Body of pancreas (tissue), 4 donors: Measurements from ENCODE around the gene NDUFB4.

Experiments
- CTCF ChIP-seq, 7 experiments: fragments of 450-650 bp in 4 of 7; fragments of 200-600 bp in 3 of 7; sonication (generic) in 3 of 7; IDR thresholded peaks; one replicate each; pipeline ENCODE4 v1.5.1; 2016 to 2019; ENCODE audit warnings: antibody characterized with exemption in 7 of 7
- POLR2A ChIP-seq, 3 donors: fragments of 450-650 bp; IDR thresholded peaks; one replicate each; pipeline ENCODE4 v1.6.1; 2016; ENCODE audit warnings: antibody characterized with exemption in 3 of 3, mild to moderate bottlenecking in 2 of 3

GRCh38 chr3:120554812-120555606, 41.1 kb upstream of the NDUFB4 start:
- TF ChIP-seq CTCF (IDR thresholded peaks at IDR 0.05) (no peak), POLR2A (IDR thresholded peaks at IDR 0.05) (no peak)
